HG03175 (cell line): ENCODE data around the gene ARHGAP44.
"Not testable (repeated sequence)": the region's sequence is repeated elsewhere in the genome, so short reads cannot be mapped to it uniquely, and the experiment has no call there.

Experiments
- ATAC-seq: cut with Tn5 transposase; IDR thresholded peaks from one replicate; pipeline ENCODE4 v1.9.1; 2021; ENCODE audit warnings: mild to moderate bottlenecking, moderate library complexity; ENCODE audit not compliant: unreplicated experiment

ARHGAP44 gene

GRCh38 chr17:12815642-12816141 lies 26.4 kb downstream of the ARHGAP44 start:
- ATAC-seq: peak; percentile 99

GRCh38 chr17:12821376-12821940 lies 32.2 kb downstream of the ARHGAP44 start:
- ATAC-seq: no peak

- ATAC-seq: no peak
These were observed 37.1 kb downstream of the ARHGAP44 start for GRCh38 chr17:12826431-12826830.

GRCh38 chr17:12830777-12831247 lies 41.5 kb downstream of the ARHGAP44 start:
- ATAC-seq: no peak

- no peak for ATAC-seq
These were observed 42.5 kb downstream of the ARHGAP44 start for GRCh38 chr17:12831839-12832238.

GRCh38 chr17:12839042-12839441 lies 49.7 kb downstream of the ARHGAP44 start:
- no peak for ATAC-seq

- ATAC-seq: no peak
These were observed 53.6 kb downstream of the ARHGAP44 start for GRCh38 chr17:12842936-12843335.

GRCh38 chr17:12850996-12851395 lies 61.7 kb downstream of the ARHGAP44 start:
- ATAC-seq: no peak

GRCh38 chr17:12851901-12852435 lies 62.7 kb downstream of the ARHGAP44 start:
- no peak for ATAC-seq

- no peak for ATAC-seq
These were observed 64.6 kb downstream of the ARHGAP44 start for GRCh38 chr17:12853921-12854320.

- no peak for ATAC-seq
These were observed 67.1 kb downstream of the ARHGAP44 start for GRCh38 chr17:12856416-12856815.

- ATAC-seq: no peak
These were observed 68.3 kb downstream of the ARHGAP44 start for GRCh38 chr17:12857592-12857991.

GRCh38 chr17:12859520-12859919 lies 70.2 kb downstream of the ARHGAP44 start:
- ATAC-seq: no peak

GRCh38 chr17:12865769-12866168 lies 76.5 kb downstream of the ARHGAP44 start:
- ATAC-seq: no peak

- ATAC-seq: no peak
These were observed 76.9 kb downstream of the ARHGAP44 start for GRCh38 chr17:12866244-12866643.

- no peak for ATAC-seq
These were observed 78.4 kb downstream of the ARHGAP44 start for GRCh38 chr17:12867726-12868125.

- ATAC-seq: not testable (repeated sequence)
These were observed 84.3 kb downstream of the ARHGAP44 start for GRCh38 chr17:12873415-12874125.

GRCh38 chr17:12877953-12878669 lies 88.8 kb downstream of the ARHGAP44 start:
- no peak for ATAC-seq

- ATAC-seq: not testable (repeated sequence)
These were observed 89.8 kb downstream of the ARHGAP44 start for GRCh38 chr17:12879096-12879495.

- no peak for ATAC-seq
These were observed 94.2 kb downstream of the ARHGAP44 start for GRCh38 chr17:12883472-12883871.

- no peak for ATAC-seq
These were observed 97.8 kb downstream of the ARHGAP44 start for GRCh38 chr17:12887088-12887487.
